ENCODE data around the gene ASCC1. TPM values are rescaled to one million over a fixed set of nuclear protein-coding genes. Genes with fewer than 3 reads are reported as not detected.

The ASCC1 gene
- total RNA-seq, 1 experiment from 2014 or later = 51.3 TPM

DNA sequence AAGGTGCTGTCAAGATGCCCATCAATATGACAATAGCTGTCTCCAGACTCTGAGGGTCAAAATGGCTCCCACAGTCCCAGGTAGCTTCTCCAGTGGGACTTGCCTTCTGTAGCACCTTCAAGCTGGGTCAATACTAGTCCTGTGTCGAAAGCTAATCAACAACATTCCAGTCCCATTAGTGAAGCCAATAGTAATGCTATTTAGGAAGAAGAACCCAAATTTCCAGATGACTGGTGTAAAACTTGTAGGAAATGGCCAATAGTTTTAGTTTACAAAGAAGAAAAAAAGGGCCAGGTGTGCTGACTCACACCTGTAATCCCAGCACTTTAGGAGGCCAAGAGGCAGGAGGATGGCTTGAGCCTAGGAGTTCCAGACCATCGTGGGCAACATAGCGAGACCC is 125.8 kb downstream of the ASCC1 start:
- no TSS peak for BruUV-seq (replicated peaks)
- Mint-ChIP-seq H3K27me3 (ENCODE audit: unreplicated experiment) (no peaks in the 10 kb centered on the region), H3K4me3 (ENCODE audit: low read depth, unreplicated experiment) (no peak overlapping the region), H3K4me1 (ENCODE audit: low read depth, unreplicated experiment) (peaks cover 41% of the 10 kb centered on the region), H3K36me3 (ENCODE audit: insufficient read depth, unreplicated experiment) (peaks cover 47% of the 10 kb centered on the region), H3K27ac (ENCODE audit: unreplicated experiment) (peak overlapping the region; percentile 47), H3K9me3 (ENCODE audit: low read depth, unreplicated experiment) (no peaks in the 10 kb centered on the region)
- CTCF ChIA-PET = interaction anchor here (0.5 to 1.9 kb wide), 4 partner anchors 24 to 163 kb away, joined by 3 to 8 read pairs (median 4); no protein-coding TSS in a partner anchor
- intact Hi-C loops (cut with micrococcal nuclease; ENCODE audit: unreplicated experiment) = loop anchor here (10.0 kb wide), 1 partner anchor 244 kb away; no protein-coding TSS in a partner anchor
- TF ChIP-seq, protein P1, sequence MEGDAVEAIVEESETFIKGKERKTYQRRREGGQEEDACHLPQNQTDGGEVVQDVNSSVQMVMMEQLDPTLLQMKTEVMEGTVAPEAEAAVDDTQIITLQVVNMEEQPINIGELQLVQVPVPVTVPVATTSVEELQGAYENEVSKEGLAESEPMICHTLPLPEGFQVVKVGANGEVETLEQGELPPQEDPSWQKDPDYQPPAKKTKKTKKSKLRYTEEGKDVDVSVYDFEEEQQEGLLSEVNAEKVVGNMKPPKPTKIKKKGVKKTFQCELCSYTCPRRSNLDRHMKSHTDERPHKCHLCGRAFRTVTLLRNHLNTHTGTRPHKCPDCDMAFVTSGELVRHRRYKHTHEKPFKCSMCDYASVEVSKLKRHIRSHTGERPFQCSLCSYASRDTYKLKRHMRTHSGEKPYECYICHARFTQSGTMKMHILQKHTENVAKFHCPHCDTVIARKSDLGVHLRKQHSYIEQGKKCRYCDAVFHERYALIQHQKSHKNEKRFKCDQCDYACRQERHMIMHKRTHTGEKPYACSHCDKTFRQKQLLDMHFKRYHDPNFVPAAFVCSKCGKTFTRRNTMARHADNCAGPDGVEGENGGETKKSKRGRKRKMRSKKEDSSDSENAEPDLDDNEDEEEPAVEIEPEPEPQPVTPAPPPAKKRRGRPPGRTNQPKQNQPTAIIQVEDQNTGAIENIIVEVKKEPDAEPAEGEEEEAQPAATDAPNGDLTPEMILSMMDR (IDR thresholded peaks at IDR 0.05; ENCODE audit: unreplicated experiment) = no peak
- DNase-seq = no peak

DNA sequence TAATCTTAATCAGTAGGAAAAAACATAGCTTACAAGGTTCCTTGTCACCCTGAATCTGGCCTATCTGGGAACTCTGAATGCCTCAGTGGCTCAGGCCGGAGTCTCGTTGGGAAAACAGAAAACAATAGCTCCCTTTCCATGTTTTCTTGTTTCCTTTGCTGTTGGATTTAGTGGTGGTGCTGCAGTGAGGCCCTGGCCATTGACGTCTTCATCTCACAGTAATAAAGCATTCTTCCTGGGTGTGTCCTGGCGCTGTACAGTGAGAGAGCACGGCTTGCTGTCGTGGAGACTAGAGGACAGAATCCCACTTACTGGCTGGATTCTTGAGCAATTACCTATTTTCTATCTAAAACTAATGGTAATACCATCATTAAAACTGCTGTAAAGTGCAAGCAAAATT is 126.5 kb downstream of the ASCC1 start:
- peak overlapping the region; percentile 47 for H3K27ac Mint-ChIP-seq (ENCODE audit: unreplicated experiment)
- peaks cover 45% of the 10 kb centered on the region for H3K4me1 Mint-ChIP-seq (ENCODE audit: low read depth, unreplicated experiment)
- CTCF ChIA-PET = interaction anchor here (0.5 to 1.9 kb wide), 3 partner anchors 9 to 41 kb away, joined by 3 to 8 read pairs (median 4); no protein-coding TSS in a partner anchor
- BruUV-seq (replicated peaks) = no TSS peak
- H3K27me3 Mint-ChIP-seq (ENCODE audit: unreplicated experiment) = no peaks in the 10 kb centered on the region
- H3K36me3 Mint-ChIP-seq (ENCODE audit: insufficient read depth, unreplicated experiment) = peaks cover 47% of the 10 kb centered on the region
- H3K4me3 Mint-ChIP-seq (ENCODE audit: low read depth, unreplicated experiment) = peak overlapping the region; percentile 24
- H3K9me3 Mint-ChIP-seq (ENCODE audit: low read depth, unreplicated experiment) = no peaks in the 10 kb centered on the region
- peak; percentile 24 for DNase-seq
- TF ChIP-seq, protein P1 (IDR thresholded peaks at IDR 0.05; ENCODE audit: unreplicated experiment) = no peak
- intact Hi-C loops (cut with micrococcal nuclease; ENCODE audit: unreplicated experiment) = loop anchor here (10.0 kb wide), 1 partner anchor 245 kb away; no protein-coding TSS in a partner anchor

DNA sequence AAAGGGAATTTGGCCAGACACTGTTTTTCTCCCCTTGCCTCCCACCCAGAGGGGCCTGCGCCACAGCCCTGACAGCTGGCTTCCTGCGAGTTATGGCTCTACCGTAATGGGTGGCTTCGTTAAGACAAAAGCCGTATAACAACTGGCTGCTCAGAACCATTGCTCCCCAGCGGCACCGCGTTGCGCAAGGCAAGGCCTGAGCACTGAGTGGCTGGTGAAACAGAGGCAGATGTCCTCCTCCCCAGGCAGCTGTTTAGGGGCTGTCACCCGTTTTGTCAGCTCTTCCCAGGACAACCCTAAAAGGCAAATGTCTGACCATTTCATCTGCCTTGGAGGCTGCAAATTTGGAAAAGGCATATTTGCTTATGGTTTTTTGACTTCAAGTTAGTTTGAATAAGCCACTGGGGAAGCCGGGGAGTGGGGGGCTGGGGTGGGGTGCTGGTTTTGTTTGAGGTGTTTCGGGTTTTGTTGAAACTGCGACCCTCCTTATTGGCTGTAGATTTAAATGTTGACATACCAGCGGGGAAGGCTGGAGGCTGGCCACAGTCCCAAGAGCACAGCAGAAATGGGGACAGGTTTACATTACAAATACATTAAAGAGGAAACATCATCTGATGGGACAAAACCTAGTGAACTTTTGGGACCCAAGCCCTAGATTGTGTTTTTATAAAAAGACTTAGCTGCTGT is 127.0 kb downstream of the ASCC1 start:
- intact Hi-C loops (cut with micrococcal nuclease; ENCODE audit: unreplicated experiment) = no loop called here
- H3K4me1 Mint-ChIP-seq (ENCODE audit: low read depth, unreplicated experiment) = peaks cover 45% of the 10 kb centered on the region
- CTCF ChIA-PET = interaction anchor here (0.6 to 1.9 kb wide), 6 partner anchors 10 to 579 kb away, joined by 3 to 8 read pairs (median 3); no protein-coding TSS in a partner anchor
- H3K27me3 Mint-ChIP-seq (ENCODE audit: unreplicated experiment) = no peaks in the 10 kb centered on the region
- peak; percentile 31 for DNase-seq
- H3K4me3 Mint-ChIP-seq (ENCODE audit: low read depth, unreplicated experiment) = peak overlapping the region; percentile 79
- peak overlapping the region; percentile 87 for H3K27ac Mint-ChIP-seq (ENCODE audit: unreplicated experiment)
- peaks cover 47% of the 10 kb centered on the region for H3K36me3 Mint-ChIP-seq (ENCODE audit: insufficient read depth, unreplicated experiment)
- TF ChIP-seq, protein P1 (IDR thresholded peaks at IDR 0.05; ENCODE audit: unreplicated experiment) = no peak
- H3K9me3 Mint-ChIP-seq (ENCODE audit: low read depth, unreplicated experiment) = no peaks in the 10 kb centered on the region
- BruUV-seq (replicated peaks) = TSS peak; percentile 54

DNA sequence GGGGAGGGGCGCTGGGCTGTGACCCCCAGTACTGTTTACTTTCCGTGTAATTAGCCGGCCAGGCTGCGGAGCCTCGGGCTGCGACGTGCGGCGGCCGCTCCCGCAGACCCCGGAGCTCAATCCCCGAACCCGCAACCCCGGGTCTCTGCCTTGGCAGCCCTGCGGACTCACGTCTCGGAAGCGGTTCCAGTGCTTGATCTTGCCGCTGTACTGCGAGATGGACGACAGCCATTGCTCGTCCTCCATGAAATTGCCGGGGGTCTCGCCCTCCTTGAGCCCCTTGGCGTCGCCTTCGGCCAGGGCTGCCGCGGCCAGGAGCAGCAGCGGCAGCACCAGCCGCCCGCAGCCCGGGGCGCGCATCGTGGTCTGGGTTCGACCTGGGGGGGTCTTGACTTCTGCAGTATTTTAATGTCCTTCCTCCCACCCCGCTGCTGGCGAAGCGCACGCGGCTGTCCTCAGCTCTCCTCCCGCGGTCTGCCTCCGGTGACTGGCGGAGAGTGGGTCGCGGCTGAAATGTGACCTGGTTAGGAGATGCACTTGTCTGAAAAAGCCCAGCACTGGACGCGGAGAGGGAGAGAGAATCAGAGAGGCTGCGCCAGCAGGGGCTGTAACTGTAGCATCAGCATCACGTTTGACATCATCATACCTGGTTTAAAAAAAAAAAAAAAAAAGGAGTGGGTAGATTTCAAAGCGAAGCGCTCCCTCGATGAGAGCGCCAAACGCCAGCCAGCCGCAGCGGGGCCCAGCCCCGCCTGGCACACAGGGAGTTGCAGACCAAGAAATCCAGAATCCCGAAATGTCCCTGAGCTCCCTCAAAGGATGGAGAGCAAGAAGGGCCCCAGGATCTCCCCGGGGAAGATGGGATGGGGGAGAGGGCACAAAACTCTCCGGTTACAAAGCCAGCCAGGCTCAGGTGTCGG is 127.8 kb downstream of the ASCC1 start, which contains the start of gene SPOCK2:
SPOCK2 (minus strand) TSS at position 583 of the 920 bp plus-strand sequence; CDS start at position 360, 223 bp downstream.
- Mint-ChIP-seq H3K4me3 (ENCODE audit: low read depth, unreplicated experiment) (peak within 1 kb of the TSS; percentile 79), H3K4me1 (ENCODE audit: low read depth, unreplicated experiment) (peaks cover 52% of the 10 kb centered on the region), H3K27ac (ENCODE audit: unreplicated experiment) (peak within 1 kb of the TSS; percentile 87), H3K27me3 (ENCODE audit: unreplicated experiment) (no peaks in the 10 kb centered on the region), H3K9me3 (ENCODE audit: low read depth, unreplicated experiment) (no peaks in the 10 kb centered on the region), H3K36me3 (ENCODE audit: insufficient read depth, unreplicated experiment) (peaks cover 47% of the 10 kb centered on the region)
- DNase-seq = peak; percentile 42
- intact Hi-C loops (cut with micrococcal nuclease; ENCODE audit: unreplicated experiment) = no loop called here
- BruUV-seq (replicated peaks) = TSS peak; percentile 71
- TF ChIP-seq, protein P1 (IDR thresholded peaks at IDR 0.05; ENCODE audit: unreplicated experiment) = no peak
- CTCF ChIA-PET = interaction anchor here (0.6 to 1.9 kb wide), 6 partner anchors 31 to 580 kb away, joined by 3 to 8 read pairs (median 4); no protein-coding TSS in a partner anchor
